Fibroblast of the conjunctiva (primary cell): ENCODE results near the gene METTL14.
"Not testable (repeated sequence)": the region's sequence is repeated elsewhere in the genome, so short reads cannot be mapped to it uniquely, and the experiment has no call there.

Experiments used
- DNase-seq: peaks from one replicate; pipeline ENCODE4 v3.0.0-alpha.2; 2010; ENCODE audit warnings: low read depth

Gene METTL14

DNA sequence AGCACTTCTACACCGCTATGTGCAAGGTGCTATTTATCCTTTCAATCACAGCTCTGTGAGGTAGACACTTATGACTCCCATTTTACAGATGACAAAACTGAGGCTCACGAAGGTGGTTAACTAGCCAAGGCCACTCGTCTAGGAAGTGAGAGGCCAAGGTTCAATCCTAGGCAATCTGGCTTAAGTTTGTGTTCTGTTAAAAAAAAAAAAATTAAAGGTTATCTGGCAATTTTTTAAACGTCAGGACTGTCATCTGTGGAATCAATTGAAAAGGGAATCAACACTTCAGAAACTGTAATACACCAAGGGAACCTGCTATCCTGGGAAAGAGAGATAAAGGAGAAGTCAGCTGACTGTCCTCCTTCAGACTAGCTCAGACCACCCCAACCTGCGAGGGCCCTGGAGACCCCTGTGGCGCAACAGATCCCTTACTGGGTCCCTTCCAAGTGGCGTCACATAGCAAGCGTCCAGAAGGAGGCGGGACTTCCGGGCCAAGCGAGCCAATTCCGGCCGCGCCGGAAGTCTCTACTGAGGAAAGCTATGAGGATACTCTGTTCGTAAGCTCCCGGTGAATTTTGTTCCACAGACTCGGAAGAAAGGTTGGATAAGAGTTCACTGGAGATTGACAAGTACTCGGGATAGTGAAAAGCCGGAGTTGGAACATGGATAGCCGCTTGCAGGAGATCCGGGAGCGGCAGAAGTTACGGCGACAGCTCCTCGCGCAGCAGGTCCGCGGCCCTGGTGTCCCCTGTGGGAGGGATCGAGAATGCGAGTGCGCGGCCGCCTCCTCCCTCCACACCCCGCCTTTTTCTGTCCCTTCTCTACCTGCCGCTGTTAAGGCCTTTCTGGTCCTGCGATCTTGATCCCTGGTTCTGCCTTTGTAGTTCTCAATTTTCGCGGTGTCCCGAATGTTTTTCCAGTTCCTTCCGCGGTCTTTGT, at the start of gene METTL14:
Gene METTL14, plus strand, starts transcription at position 520 of the 939 bp plus-strand sequence. Its CDS starts 143 bp downstream, at position 663.
- peak; percentile 86 for DNase-seq

DNA sequence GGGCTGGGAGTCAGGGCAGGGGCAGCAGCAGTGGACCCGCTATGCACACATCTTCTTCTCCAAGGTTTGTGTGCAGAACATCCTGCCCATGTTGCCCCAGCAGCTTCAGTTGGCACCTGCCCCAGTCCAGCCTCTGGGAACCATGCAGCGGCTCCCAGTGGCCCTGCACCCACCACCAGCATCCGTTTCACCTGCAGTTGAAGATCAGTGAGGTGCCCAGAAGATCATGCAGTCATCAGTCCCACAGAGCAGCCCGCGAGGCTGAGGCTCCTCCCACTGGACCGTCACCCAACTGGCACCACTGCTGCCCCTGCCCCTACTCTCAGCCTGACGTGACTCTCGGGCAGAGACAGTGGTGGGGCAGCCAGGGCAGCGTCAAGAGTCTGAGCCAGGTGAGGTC, 49.1 kb upstream of the METTL14 start:
- DNase-seq = not testable (repeated sequence)

DNA sequence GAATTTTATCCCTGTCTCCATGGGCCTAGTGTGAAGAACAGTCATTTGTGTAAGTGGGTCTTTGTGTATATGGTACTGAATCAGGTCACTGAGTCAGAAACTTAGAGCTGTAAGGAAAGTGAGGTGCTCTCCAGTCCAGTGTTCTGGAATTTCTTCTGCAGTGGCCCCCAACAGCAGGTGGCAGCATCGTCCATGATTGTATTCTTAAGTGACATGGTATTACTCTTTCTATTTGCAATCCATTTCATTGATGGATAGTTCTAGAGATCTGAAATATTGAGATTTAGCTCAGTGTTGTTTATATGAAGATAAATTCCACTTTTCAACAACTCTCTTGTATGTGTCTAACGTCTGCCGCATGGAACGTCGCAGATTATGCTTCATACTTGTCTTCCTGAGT, 20.5 kb upstream of the METTL14 start:
- DNase-seq = peak; percentile 20

GRCh38 chr4:118669220-118669619, 16.0 kb upstream of the METTL14 start:
- DNase-seq = peak; percentile 51

GRCh38 chr4:118670968-118671367, 14.2 kb upstream of the METTL14 start:
- not testable (repeated sequence) for DNase-seq

DNA sequence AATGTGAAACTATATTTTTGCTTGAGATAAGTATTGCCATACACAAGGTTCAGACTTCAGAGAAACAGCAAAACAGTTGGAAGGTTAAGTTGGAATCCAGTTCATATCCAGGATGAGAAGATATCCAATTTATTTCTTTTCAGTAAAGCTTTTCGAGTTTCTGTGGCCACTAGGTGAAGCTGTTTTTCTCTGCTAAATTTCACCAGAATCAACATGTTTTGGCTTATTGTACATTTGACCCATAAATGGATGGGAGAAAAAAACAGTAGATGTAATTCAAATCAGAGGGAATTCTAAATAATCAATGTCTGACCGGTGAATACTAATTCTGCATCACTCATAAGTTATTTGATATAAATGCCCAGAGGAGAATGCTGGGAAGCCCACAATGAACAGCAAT, 9.1 kb upstream of the METTL14 start:
- no peak for DNase-seq

DNA sequence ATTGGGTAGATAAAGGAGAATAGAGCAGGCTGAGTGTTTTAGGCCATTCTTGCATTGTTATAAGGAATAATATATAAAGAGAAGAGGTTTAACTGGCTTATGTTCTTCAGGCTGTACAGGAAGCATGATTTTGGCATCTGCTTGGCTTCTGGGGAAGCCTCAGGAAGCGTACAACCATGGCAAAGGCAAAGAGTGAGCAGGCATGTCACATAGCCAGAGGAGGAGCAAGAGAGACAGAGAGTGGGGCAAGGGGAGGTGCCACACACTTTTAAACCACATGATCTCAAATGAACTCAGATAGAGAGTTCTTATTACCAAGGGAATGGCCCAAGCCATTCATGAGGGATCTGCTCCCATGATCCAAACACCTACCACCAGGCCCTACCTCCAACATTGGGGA, 4.4 kb upstream of the METTL14 start:
- no peak for DNase-seq

- peak; percentile 8 for DNase-seq
Measured at GRCh38 chr4:118682928-118683327, 2.3 kb upstream of the METTL14 start.

DNA sequence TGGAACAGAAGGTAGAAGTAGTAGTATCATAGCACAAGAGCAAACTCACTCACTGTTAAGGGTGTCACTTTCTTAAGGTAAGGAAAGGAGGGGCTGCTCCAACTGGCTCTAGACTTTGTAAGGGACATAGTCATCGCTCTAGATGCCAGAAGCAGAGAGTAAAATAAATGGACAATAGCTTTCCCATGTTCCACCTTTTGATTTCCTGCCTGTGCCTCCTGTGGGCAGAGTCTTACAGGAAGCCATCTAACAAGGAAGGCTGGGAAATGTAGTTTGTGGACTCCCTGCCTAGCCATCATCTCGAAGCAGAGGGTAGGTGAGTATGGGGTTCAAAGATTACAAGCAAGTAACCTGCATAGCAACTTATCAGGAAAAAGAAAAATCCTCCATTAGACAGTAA, 1.7 kb upstream of the METTL14 start:
- DNase-seq = no peak

GRCh38 chr4:118703118-118703517, 17.9 kb downstream of the METTL14 start:
- no peak for DNase-seq

DNA sequence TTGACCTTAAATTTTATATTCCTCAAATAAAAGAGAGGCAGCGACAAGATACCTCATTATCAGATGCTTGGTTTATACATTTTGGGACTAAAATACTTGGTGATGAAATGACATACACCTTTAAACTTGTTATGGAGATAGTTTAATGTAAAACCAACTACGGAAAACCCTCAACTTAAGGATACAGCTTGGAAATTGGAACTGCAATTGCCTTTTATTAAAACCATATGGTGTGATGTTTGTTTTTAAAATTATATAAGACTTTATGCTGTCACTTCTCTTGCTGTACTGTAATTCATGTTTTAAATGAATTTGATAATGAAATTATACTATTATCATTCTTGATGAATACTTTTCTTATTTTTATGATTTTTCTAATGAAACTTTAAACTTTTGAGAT, 25.9 kb downstream of the METTL14 start:
- DNase-seq = no peak

- no peak for DNase-seq
Measured at GRCh38 chr4:118712872-118713271, 27.7 kb downstream of the METTL14 start.

GRCh38 chr4:118714682-118715081, 29.5 kb downstream of the METTL14 start:
- DNase-seq = no peak

DNA sequence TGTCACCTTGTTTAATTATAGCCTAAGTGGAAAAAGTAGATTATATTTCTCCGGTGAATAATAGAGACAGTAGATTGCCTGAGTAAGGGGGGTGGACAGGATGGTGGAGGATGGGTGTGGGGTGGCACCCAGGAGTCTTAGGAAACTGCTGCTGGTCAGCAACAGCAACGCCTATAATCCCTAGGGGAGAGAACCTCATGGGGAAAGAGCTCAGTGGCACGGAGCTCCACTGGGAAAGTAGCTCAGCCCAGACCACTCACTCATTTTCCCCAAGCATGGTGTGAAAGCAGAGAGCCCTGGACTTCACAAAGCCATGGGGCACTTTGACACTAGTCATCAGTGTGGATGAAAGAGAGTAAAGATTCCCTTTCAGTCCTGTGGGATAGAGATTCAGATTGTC, 31.1 kb downstream of the METTL14 start:
- DNase-seq = no peak

- no peak for DNase-seq
Measured at GRCh38 chr4:118718511-118719170, 33.4 kb downstream of the METTL14 start.

GRCh38 chr4:118721752-118722151, 36.6 kb downstream of the METTL14 start:
- DNase-seq = no peak

GRCh38 chr4:118723369-118723768, 38.2 kb downstream of the METTL14 start:
- DNase-seq = no peak

GRCh38 chr4:118727360-118727759, 42.2 kb downstream of the METTL14 start:
- no peak for DNase-seq

DNA sequence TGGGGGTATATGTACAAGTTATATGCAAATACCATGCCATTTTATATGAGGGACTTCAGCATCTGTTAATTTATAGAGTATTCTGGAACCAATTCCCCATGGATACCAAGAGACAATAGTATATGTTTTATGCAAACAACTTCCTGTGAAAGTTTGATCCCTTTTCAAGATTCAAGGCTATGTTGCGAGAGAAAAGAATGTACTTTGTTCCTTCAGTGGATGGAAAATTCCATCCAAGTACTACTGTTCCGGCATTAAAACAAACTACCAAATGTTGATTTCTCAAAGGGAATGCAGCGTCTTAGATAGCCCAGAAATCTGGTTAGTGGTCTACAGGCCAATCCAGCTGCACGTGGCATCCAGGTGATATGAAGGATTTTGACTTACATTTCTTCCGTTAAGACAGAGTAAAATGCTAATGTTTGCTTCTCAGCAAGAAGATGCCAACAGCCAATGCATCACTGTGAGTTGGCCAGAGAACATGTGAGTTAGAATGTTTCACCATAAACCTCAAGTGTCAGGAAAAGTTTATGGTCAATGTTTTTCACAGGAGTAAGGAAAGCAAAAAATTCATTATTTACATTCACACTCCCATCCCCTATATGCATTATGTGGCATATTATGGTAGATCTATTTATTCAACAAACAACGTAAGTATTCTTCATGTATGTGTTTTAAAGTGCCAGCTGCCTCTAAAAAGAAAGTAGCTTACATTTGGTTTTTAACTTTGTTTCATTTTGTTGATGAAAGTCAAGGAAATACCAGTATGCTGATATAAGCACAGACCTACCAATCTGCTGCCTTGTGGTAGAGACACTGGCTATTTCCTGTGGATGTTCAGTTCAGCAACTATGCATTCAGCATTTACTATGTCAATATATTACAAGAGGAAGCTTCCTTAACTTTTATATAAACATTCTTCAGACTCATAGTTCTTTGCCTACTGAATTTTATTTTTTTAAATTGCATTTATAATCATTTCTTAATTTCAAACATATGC, 44.4 kb downstream of the METTL14 start:
- no peak for DNase-seq

DNA sequence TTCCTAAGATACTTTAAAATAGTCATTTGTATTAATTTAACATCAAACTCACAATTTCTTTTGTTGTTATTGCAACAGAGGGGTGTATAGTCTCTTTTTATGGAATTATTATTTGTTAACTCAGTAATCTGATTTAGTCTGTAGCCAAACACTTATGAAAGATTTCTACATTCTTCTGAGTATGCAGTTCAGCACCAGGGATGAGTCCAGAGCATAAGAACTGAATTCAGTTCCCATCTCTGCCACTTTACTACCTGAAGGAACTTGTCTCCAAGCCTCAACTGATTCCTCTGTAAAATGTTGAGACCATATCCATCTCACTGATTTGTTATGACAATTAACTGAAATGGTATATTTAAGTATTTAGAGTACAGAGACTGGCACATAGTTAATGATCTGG, 45.5 kb downstream of the METTL14 start:
- DNase-seq = no peak

DNA sequence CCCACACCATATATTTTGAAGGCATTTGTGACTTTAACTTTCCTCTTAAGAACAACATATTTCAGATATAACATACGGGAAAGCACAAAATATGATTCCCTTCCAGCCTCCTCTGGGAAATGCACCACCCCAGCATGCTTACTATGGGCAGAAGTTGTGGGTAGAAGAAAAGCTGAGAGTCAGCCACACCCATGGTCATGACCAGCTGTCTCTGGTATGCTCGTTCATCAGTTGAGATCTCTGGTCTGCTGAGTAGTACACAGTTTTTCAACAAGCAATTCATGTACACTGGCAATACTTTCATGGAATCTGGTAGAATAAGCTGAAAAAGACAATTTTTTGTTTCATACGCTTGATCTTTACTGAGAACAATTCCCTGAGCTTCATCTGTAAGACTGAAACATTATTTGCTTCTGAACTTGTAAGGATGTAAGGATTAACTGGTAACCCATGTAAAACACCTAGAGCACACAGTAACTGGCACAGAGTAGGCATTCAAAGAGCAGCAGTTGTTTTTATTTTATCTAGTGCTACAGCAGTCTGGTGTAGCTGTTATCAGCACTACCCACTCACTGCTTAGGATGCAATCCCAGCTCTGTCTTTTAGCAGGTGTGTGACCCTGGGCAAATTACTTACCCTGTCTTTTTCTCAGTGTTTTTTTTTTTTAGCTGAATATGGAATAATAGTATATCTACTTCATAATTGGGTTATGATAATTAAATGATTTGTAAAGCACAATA, 47.6 kb downstream of the METTL14 start:
- peak; percentile 29 for DNase-seq
